Measurements from ENCODE around the gene WDR31. TPM values are rescaled to one million over a fixed set of nuclear protein-coding genes. Genes with fewer than 3 reads are reported as not detected.

Gene WDR31
- polyA plus RNA-seq, 1 donor = 1.7 TPM

- no peak for DNase-seq (ENCODE audit: low read depth)
Measured at GRCh38 chr9:113341712-113342410, 1.8 kb upstream of the WDR31 start.

- no peak for DNase-seq (ENCODE audit: low read depth)
Measured at GRCh38 chr9:113337714-113338113, 2.4 kb downstream of the WDR31 start.

GRCh38 chr9:113331780-113332179 lies 8.3 kb downstream of the WDR31 start:
- no peak for DNase-seq (ENCODE audit: low read depth)

GRCh38 chr9:113328045-113328782 lies 11.9 kb downstream of the WDR31 start:
- no peak for DNase-seq (ENCODE audit: low read depth)

GRCh38 chr9:113326230-113326629 lies 13.8 kb downstream of the WDR31 start:
- DNase-seq (ENCODE audit: low read depth) = no peak

- no peak for DNase-seq (ENCODE audit: low read depth)
Measured at GRCh38 chr9:113322671-113323070, 17.4 kb downstream of the WDR31 start.

GRCh38 chr9:113320051-113320450 lies 20.0 kb downstream of the WDR31 start:
- DNase-seq (ENCODE audit: low read depth) = no peak

- no peak for DNase-seq (ENCODE audit: low read depth)
Measured at GRCh38 chr9:113319054-113319453, 21.0 kb downstream of the WDR31 start.

- no peak for DNase-seq (ENCODE audit: low read depth)
Measured at GRCh38 chr9:113317777-113318176, 22.3 kb downstream of the WDR31 start.

- no peak for DNase-seq (ENCODE audit: low read depth)
Measured at GRCh38 chr9:113316030-113316429, 24.0 kb downstream of the WDR31 start.

- DNase-seq (ENCODE audit: low read depth) = no peak
Measured at GRCh38 chr9:113315231-113315630, 24.8 kb downstream of the WDR31 start.

- DNase-seq (ENCODE audit: low read depth) = no peak
Measured at GRCh38 chr9:113313261-113313660, 26.8 kb downstream of the WDR31 start.

- no peak for DNase-seq (ENCODE audit: low read depth)
Measured at GRCh38 chr9:113311961-113312360, 28.1 kb downstream of the WDR31 start.

- no peak for DNase-seq (ENCODE audit: low read depth)
Measured at GRCh38 chr9:113310538-113310937, 29.5 kb downstream of the WDR31 start.

GRCh38 chr9:113309204-113309813 lies 30.8 kb downstream of the WDR31 start:
- DNase-seq (ENCODE audit: low read depth) = no peak

- no peak for DNase-seq (ENCODE audit: low read depth)
Measured at GRCh38 chr9:113307396-113307975, 32.6 kb downstream of the WDR31 start.

- no peak for DNase-seq (ENCODE audit: low read depth)
Measured at GRCh38 chr9:113306566-113306965, 33.5 kb downstream of the WDR31 start.

- DNase-seq (ENCODE audit: low read depth) = no peak
Measured at GRCh38 chr9:113302792-113303418, 37.2 kb downstream of the WDR31 start, which contains the start of gene RNF183. Gene RNF183 (minus strand): TSS chr9:113303376. CDS start chr9:113298184, 5,192 bp downstream.

GRCh38 chr9:113301548-113301947 lies 38.5 kb downstream of the WDR31 start:
- no peak for DNase-seq (ENCODE audit: low read depth)

- DNase-seq (ENCODE audit: low read depth) = no peak
Measured at GRCh38 chr9:113299800-113300292, 40.2 kb downstream of the WDR31 start.

- DNase-seq (ENCODE audit: low read depth) = no peak
Measured at GRCh38 chr9:113298924-113299770, 40.9 kb downstream of the WDR31 start.
